ENCODE results near the gene CBY1. TPM values are rescaled to one million over a fixed set of nuclear protein-coding genes. Genes with fewer than 3 reads are reported as not detected.

Gene CBY1
- total RNA-seq, 2 experiments from 2014 or later, result 3.5 to 12.8 TPM

DNA sequence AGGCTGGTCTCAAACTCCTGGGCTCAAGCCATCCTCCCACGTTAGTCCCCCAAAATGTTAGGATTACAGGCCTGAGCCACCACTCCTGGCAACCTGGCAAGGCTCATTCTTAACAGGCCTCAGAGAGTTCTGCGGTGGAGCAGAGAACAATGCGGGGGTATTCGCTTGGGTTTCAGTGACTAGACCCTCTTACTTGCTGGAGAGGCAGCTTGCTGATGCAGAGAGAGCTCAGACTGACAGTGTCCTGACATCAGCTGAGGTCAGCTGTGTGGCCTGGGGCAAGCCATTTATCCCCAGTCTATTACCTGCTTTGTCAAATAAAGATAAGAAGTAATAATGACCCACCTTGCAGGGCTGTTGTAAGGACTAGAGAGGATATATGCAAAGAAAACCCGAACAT, 46.2 kb upstream of the CBY1 start:
- no peak for TF ChIP-seq CTCF (conservative IDR thresholded peaks at IDR 0.05; ENCODE audit: low read length)
- TF ChIP-seq EZH2phosphoT487 (IDR thresholded peaks at IDR 0.05; ENCODE audit: borderline replicate concordance, low read depth, low read length), result no peak
- Histone ChIP-seq H3K36me3 (ENCODE audit: insufficient read depth, low read length) (no peaks in the 10 kb centered on the region), H3K4me3 (ENCODE audit: low read depth, low read length, poor library complexity, severe bottlenecking) (no peak overlapping the region), H4K20me1 (ENCODE audit: insufficient read depth, low read length) (no peaks in the 10 kb centered on the region), H3K9me3 (ENCODE audit: low read length) (no peaks in the 10 kb centered on the region), H3K4me2 (ENCODE audit: low read length) (no peak overlapping the region), H3K27ac (ENCODE audit: low read depth, low read length, poor library complexity, severe bottlenecking) (no peak overlapping the region), H2AFZ (ENCODE audit: low read length) (no peak overlapping the region), H3K79me2 (ENCODE audit: insufficient read depth, low read depth, low read length) (no peaks in the 10 kb centered on the region), H3K9me2 (ENCODE audit: insufficient read depth, low read length) (no peaks in the 10 kb centered on the region), H3K4me1 (ENCODE audit: insufficient read depth, low read length, poor library complexity, severe bottlenecking) (no peaks in the 10 kb centered on the region)
- CTCF ChIA-PET (ENCODE audit: unreplicated experiment), result no interaction called here
- DNase-seq (ENCODE audit: low spot score), result no peak
- intact Hi-C loops (cut with micrococcal nuclease; ENCODE audit: unreplicated experiment), result no loop called here
- no TSS peak for BruUV-seq (replicated peaks)
- POLR2A ChIA-PET, result no interaction called here

- DNase-seq (ENCODE audit: low spot score), result no peak
- no TSS peak for BruUV-seq (replicated peaks)
- POLR2A ChIA-PET, result no interaction called here
Measured at GRCh38 chr22:38611559-38611958, 44.9 kb upstream of the CBY1 start.

More at GRCh38 chr22:38611559-38611958, 44.9 kb upstream of the CBY1 start:
- intact Hi-C loops (cut with micrococcal nuclease; ENCODE audit: unreplicated experiment), result no loop called here
- no peaks in the 10 kb centered on the region for H3K9me3 ChIP-seq (ENCODE audit: low read length)
- no peaks in the 10 kb centered on the region for H3K9me2 ChIP-seq (ENCODE audit: insufficient read depth, low read length)
- no peak overlapping the region for H3K27ac ChIP-seq (ENCODE audit: low read depth, low read length, poor library complexity, severe bottlenecking)
- H3K79me2 ChIP-seq (ENCODE audit: insufficient read depth, low read depth, low read length), result no peaks in the 10 kb centered on the region
- H3K4me2 ChIP-seq (ENCODE audit: low read length), result no peak overlapping the region
- H4K20me1 ChIP-seq (ENCODE audit: insufficient read depth, low read length), result no peaks in the 10 kb centered on the region
- CTCF ChIA-PET (ENCODE audit: unreplicated experiment), result no interaction called here
- H3K36me3 ChIP-seq (ENCODE audit: insufficient read depth, low read length), result no peaks in the 10 kb centered on the region
- H3K4me3 ChIP-seq (ENCODE audit: low read depth, low read length, poor library complexity, severe bottlenecking), result no peak overlapping the region
- no peak overlapping the region for H2AFZ ChIP-seq (ENCODE audit: low read length)
- no peaks in the 10 kb centered on the region for H3K4me1 ChIP-seq (ENCODE audit: insufficient read depth, low read length, poor library complexity, severe bottlenecking)
- no peak for TF ChIP-seq CTCF (conservative IDR thresholded peaks at IDR 0.05; ENCODE audit: low read length)
- no peak for TF ChIP-seq EZH2phosphoT487 (IDR thresholded peaks at IDR 0.05; ENCODE audit: borderline replicate concordance, low read depth, low read length)
